Choroid plexus epithelial cell (primary cell): ENCODE data around the gene LCN2.

Experiments used
- DNase-seq: peaks from one replicate; pipeline ENCODE4 v3.0.0-alpha.2; 2010; ENCODE audit warnings: low read depth
- H3K4me3 ChIP-seq: 2 replicates; pipeline ENCODE4 v1.5.1; 2011; ENCODE audit warnings: low read depth, mild to moderate bottlenecking, control low read depth, low read length, moderate library complexity
- TF ChIP-seq, protein P1 (sequence below): conservative IDR thresholded peaks from 2 replicates; pipeline ENCODE4 v1.5.1; 2011; ENCODE audit warnings: low read depth, mild to moderate bottlenecking, control low read depth, inconsistent platforms, low read length, moderate library complexity

Gene LCN2

DNA sequence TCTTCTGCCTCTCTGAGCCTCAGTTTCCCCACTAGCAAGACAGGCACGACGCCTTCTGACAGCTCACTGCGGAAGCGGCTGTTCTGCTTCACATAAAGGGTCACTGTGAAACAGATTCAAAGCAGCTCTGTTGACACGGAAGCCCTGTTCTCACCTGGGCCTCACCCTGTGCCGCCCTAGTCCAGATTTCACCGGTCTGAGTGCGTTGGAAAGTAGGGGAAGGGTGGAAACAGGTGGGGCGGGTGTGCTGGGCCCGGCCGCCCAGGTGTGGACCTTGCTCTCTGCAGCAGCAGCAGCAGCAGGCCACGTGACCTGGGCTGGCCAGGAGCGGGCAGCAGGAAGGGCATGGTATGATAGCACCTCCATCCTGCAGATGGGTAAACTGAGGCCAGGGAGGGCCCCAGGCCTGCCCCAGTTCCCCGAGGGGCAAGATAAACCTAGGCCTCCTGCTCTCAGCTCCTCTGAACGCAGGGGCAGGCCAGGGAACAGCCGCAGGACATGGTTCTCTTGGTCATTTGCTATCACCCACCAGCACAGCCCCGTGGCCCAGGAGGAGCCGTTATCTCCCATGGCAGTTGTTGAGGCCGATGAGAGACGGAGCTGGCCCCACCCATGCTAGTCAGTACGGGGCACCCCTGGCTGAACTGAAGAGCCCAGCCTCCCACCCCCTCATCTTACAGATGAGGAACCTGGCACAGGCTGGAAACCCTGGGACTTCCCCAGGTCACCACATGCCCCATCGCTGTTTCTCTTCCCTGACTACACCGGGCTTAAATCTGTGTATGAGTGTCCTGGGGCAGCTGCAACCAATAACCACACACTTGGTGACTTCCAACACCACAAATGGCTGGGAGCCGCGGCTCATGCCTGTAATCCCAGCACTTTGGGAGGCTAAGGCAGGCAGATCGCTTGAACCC lies 33.8 kb upstream of the LCN2 start:
- TF ChIP-seq, protein P1, sequence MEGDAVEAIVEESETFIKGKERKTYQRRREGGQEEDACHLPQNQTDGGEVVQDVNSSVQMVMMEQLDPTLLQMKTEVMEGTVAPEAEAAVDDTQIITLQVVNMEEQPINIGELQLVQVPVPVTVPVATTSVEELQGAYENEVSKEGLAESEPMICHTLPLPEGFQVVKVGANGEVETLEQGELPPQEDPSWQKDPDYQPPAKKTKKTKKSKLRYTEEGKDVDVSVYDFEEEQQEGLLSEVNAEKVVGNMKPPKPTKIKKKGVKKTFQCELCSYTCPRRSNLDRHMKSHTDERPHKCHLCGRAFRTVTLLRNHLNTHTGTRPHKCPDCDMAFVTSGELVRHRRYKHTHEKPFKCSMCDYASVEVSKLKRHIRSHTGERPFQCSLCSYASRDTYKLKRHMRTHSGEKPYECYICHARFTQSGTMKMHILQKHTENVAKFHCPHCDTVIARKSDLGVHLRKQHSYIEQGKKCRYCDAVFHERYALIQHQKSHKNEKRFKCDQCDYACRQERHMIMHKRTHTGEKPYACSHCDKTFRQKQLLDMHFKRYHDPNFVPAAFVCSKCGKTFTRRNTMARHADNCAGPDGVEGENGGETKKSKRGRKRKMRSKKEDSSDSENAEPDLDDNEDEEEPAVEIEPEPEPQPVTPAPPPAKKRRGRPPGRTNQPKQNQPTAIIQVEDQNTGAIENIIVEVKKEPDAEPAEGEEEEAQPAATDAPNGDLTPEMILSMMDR: no peak
- H3K4me3 ChIP-seq: no peak overlapping the region
- no peak for DNase-seq

DNA sequence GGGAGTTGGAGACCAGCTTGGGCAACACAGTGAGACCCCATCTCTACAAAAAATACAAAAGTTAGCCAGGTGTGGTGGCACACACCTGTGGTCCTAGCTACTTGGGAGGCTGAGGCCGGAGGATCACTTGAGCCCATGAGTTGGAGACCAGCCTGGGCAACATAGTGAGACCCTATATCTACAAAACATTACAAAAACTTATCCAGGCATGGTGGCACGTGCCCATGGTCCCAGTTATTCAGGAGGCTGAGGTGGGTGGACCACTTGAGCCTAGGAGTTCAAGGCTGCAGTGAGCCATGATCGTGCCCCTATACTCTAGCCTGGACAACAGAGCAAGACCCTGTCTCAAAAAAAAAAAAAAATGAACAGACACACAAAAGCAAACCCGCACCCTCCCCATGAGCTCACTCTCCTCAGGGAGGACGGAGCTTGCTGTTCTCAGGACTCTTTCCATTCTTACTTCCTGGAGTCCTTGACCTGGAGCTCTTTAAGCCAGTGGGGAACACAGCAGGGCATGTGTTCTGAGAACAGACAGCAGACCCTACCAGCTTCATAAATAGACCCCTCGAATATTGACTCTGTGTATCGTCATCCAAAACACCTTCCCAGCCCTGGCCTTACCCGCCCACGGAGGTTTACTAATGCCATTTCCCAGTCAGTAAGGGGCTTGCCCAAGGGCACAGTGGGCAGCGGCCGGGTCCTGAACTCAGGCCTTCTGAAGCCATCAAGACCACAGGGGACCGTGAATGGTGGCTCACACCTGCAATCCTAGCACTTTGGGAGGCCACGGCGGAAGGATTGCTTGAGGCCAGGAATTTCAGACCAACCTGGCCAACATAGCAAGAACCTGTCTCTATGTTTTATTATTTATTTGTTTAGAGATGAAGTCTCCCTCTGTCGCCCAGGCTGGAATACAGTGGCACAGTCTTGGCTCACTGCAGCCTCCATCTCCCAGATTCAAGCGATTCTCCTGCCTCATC lies 32.9 kb upstream of the LCN2 start:
- TF ChIP-seq, protein P1: no peak
- no peak for DNase-seq

DNA sequence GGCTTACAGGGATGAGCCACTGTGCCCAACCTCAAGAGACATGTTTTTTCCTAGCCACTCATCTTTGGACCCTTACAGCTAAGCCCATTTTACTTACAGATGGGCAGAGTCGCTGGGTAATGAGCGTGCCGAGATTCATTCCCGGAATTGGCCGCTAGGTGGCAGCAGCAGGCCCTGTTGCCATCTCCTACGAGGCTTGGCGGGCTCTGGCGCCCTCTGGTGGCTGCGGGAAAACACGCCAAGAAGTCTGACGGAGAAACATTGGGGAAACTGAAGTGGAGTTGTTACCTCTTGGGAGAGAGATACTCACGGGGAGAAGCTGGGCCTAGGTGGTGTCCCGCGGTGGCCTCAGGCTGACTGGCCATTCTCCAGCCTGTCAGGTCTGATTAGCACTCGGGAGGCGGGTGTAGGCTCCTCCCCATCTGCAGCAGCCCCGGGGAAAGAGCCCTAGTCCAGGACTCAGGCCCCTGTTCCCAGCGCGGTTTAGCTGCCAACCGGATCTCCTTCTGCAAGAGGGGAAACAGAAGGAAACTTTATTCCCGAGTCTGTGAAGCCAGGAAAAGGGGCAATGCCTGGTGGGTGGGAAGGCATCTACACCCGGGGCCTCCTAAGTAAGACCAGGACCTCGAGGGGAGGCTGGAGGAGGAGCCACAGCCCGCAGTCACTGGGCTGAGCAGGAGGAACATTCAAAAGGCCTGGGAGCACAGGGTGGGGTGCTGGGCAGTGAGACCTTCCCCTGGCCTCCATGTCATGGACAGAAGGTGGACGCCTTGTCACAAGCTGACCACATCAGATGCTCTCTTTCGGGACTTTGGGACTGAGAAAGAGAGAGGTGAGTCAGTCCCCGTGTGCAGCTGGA lies 31.4 kb upstream of the LCN2 start:
- peak; percentile 91 for DNase-seq
- peak overlapping the region; percentile 28 for H3K4me3 ChIP-seq

More for the DNA sequence above, 32.9 kb upstream of the LCN2 start:
- H3K4me3 ChIP-seq: no peak overlapping the region

DNA sequence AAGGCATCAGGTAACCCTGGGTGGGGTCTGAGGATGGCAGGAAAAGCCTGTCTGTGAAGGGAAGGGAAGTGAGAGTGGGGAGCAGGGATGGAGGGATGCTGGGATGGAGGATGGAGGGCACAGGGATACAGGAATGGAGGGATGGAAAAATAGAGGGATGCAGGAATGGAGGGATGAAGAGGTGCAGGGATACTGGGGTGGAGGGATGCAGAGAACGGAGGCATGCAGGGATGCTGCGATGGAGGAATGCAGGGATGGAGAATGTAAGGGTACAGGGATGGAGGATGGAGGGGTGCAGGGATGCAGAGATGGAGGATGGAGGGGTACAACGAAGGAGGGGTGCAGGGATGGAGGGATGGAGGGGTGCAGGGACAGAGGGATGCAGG lies 30.8 kb upstream of the LCN2 start:
- TF ChIP-seq, protein P1: no peak
- no peak overlapping the region for H3K4me3 ChIP-seq
- no peak for DNase-seq

More for the DNA sequence above, 31.4 kb upstream of the LCN2 start:
- TF ChIP-seq, protein P1: peak; percentile 100

DNA sequence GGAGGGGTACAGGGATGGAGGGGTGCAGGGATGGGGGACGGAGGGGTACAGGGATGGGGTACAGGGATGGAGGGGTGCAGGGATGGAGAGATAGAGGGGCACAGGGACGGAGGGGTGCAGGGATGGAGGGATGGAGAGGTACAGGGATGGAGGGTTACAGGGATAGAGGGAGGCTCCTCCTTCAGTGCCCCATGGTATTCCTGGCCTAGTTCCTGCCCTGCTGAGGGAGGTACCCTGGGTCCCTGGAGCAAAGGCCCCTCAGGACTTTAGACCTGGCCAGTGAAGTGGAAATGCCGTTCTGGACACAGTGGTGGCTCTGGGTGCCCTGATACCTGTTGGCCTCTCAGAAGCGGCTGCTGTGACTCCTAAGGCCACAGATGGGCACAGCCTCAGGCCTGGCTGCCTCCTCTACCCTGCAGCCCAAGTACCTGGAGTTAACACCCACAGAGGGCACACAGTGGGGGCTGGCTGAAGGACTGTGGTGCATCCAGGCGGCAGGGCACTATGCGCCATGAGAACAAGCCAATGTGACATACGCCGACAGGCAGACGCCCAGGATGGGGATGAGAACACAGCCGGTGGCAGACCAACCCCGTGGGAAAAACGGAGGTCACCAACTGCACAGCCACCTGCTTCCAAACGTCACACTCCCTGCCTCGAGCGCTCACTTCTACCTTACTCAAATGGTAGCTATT lies 30.1 kb upstream of the LCN2 start:
- TF ChIP-seq, protein P1: no peak
- DNase-seq: no peak
- H3K4me3 ChIP-seq: no peak overlapping the region
